ENCODE results near the gene TIGD6.

Gene TIGD6

DNA sequence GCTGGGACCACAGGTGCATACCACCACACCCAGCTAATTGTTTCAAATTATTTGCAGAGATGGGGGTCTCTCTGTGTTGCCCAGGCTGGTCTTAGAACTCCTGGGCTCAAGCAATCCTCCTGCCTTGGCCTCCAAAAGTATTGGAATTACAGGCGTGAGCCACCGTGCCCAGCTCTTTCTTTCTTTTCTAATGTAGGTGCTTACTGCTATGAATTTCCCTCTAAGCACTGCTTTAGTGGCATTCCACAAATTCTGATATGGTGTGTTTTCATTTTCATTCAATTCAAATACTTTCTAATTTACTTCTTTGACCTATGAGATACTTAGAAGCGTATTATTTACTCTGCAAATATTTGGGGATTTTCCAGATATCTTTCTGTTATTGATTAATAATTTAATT, 15.0 kb upstream of the TIGD6 start:
- H3K27me3 ChIP-seq (ENCODE audit: insufficient read depth, low read length) = no peaks in the 10 kb centered on the region
- H3K79me2 ChIP-seq (ENCODE audit: insufficient read depth, low read length) = no peaks in the 10 kb centered on the region
- no peak overlapping the region for H2AFZ ChIP-seq (ENCODE audit: low read length)
- peaks cover 8% of the 10 kb centered on the region for H3K9me3 ChIP-seq (ENCODE audit: low read length)
- H3K4me1 ChIP-seq (ENCODE audit: insufficient read depth, low read length, severe bottlenecking) = no peaks in the 10 kb centered on the region
- no peaks in the 10 kb centered on the region for H3K9me2 ChIP-seq (ENCODE audit: low read depth, low read length)
- H3K9ac ChIP-seq (ENCODE audit: low read length) = no peak overlapping the region
- no peaks in the 10 kb centered on the region for H4K20me1 ChIP-seq (ENCODE audit: insufficient read depth, low read length)
- no peaks in the 10 kb centered on the region for H3F3A ChIP-seq (ENCODE audit: insufficient read depth, low read length)
- TF ChIP-seq, protein P1, sequence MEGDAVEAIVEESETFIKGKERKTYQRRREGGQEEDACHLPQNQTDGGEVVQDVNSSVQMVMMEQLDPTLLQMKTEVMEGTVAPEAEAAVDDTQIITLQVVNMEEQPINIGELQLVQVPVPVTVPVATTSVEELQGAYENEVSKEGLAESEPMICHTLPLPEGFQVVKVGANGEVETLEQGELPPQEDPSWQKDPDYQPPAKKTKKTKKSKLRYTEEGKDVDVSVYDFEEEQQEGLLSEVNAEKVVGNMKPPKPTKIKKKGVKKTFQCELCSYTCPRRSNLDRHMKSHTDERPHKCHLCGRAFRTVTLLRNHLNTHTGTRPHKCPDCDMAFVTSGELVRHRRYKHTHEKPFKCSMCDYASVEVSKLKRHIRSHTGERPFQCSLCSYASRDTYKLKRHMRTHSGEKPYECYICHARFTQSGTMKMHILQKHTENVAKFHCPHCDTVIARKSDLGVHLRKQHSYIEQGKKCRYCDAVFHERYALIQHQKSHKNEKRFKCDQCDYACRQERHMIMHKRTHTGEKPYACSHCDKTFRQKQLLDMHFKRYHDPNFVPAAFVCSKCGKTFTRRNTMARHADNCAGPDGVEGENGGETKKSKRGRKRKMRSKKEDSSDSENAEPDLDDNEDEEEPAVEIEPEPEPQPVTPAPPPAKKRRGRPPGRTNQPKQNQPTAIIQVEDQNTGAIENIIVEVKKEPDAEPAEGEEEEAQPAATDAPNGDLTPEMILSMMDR (IDR thresholded peaks at IDR 0.05; ENCODE audit: low read length) = no peak
- H3K4me2 ChIP-seq (ENCODE audit: low read length) = no peak overlapping the region
- no peak overlapping the region for H3K4me3 ChIP-seq (ENCODE audit: low read depth, low read length, poor library complexity, severe bottlenecking)
- H3K36me3 ChIP-seq (ENCODE audit: insufficient read depth, low read length) = peaks cover 98% of the 10 kb centered on the region
- H3K27ac ChIP-seq (ENCODE audit: low read depth, low read length, poor library complexity, severe bottlenecking) = no peak overlapping the region

DNA sequence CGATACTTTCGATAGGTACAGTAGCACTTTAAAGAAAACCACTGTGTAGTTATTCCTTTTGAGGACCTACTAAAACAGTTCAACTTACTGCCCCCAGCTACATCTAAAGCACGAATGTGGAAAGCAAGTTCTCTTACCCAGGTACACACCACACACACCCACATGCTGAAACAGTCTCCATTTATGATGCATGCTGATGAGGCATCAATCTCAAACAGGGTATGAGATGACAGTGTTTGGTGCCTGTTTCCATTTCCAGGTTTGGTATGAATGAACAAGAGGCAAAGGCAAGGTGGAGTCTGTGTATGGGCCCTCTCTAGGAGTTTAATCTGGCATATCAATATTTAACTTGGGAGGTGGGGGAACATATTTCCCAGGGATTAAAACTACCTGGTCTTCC, 14.0 kb upstream of the TIGD6 start:
- Histone ChIP-seq H3K36me3 (ENCODE audit: insufficient read depth, low read length) (peaks cover 98% of the 10 kb centered on the region), H3K9ac (ENCODE audit: low read length) (no peak overlapping the region), H3K27ac (ENCODE audit: low read depth, low read length, poor library complexity, severe bottlenecking) (no peak overlapping the region), H4K20me1 (ENCODE audit: insufficient read depth, low read length) (no peaks in the 10 kb centered on the region), H3K4me1 (ENCODE audit: insufficient read depth, low read length, severe bottlenecking) (no peaks in the 10 kb centered on the region), H3K9me3 (ENCODE audit: low read length) (peaks cover 8% of the 10 kb centered on the region), H3K79me2 (ENCODE audit: insufficient read depth, low read length) (no peaks in the 10 kb centered on the region), H3K9me2 (ENCODE audit: low read depth, low read length) (no peaks in the 10 kb centered on the region), H3K27me3 (ENCODE audit: insufficient read depth, low read length) (no peaks in the 10 kb centered on the region), H3K4me2 (ENCODE audit: low read length) (no peak overlapping the region), H3K4me3 (ENCODE audit: low read depth, low read length, poor library complexity, severe bottlenecking) (no peak overlapping the region), H2AFZ (ENCODE audit: low read length) (no peak overlapping the region), H3F3A (ENCODE audit: insufficient read depth, low read length) (no peaks in the 10 kb centered on the region)
- no peak for TF ChIP-seq EZH2 (IDR thresholded peaks at IDR 0.05; ENCODE audit: borderline replicate concordance, low read length)
- TF ChIP-seq, protein P1 (IDR thresholded peaks at IDR 0.05; ENCODE audit: low read length) = no peak

DNA sequence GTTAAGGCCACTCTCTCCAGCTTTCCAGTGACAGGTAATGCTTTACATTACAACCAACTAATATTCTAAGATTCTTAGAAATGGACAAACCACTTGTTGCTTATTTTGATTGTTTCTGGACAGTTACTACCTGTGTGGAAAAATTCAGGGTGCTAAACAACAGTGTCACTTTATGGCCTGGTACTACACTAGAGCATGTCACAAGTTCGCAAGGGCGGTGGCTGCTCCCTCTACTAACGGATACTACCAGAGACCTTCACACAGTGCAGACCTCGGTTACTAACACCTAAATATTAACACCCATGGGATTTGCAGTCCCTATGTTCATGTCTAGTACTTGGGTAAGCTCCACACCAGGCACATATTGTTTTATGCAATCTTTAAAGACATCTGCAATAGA, 13.5 kb upstream of the TIGD6 start:
- Histone ChIP-seq H3F3A (ENCODE audit: insufficient read depth, low read length) (no peaks in the 10 kb centered on the region), H3K9me2 (ENCODE audit: low read depth, low read length) (no peaks in the 10 kb centered on the region), H3K4me1 (ENCODE audit: insufficient read depth, low read length, severe bottlenecking) (no peaks in the 10 kb centered on the region), H3K4me2 (ENCODE audit: low read length) (no peak overlapping the region), H4K20me1 (ENCODE audit: insufficient read depth, low read length) (no peaks in the 10 kb centered on the region), H3K9ac (ENCODE audit: low read length) (no peak overlapping the region), H3K79me2 (ENCODE audit: insufficient read depth, low read length) (no peaks in the 10 kb centered on the region), H2AFZ (ENCODE audit: low read length) (no peak overlapping the region), H3K27me3 (ENCODE audit: insufficient read depth, low read length) (no peaks in the 10 kb centered on the region), H3K4me3 (ENCODE audit: low read depth, low read length, poor library complexity, severe bottlenecking) (no peak overlapping the region), H3K27ac (ENCODE audit: low read depth, low read length, poor library complexity, severe bottlenecking) (no peak overlapping the region), H3K9me3 (ENCODE audit: low read length) (peaks cover 8% of the 10 kb centered on the region), H3K36me3 (ENCODE audit: insufficient read depth, low read length) (peaks cover 98% of the 10 kb centered on the region)
- TF ChIP-seq EZH2 (IDR thresholded peaks at IDR 0.05; ENCODE audit: borderline replicate concordance, low read length) = no peak
- TF ChIP-seq, protein P1 (IDR thresholded peaks at IDR 0.05; ENCODE audit: low read length) = no peak
